ENCODE data around the gene PPT2. TPM values are rescaled to one million over a fixed set of nuclear protein-coding genes. Genes with fewer than 3 reads are reported as not detected.

PPT2 gene
- total and polyA plus RNA-seq, 2 of the 13 experiments (the other 11 are each of a cell fraction or from before 2014, with no cell fraction given): 39.2 to 61.8 TPM

GRCh38 chr6:32177183-32177787 lies 23.3 kb downstream of the PPT2 start (continued):
- TF ChIP-seq, protein P1, sequence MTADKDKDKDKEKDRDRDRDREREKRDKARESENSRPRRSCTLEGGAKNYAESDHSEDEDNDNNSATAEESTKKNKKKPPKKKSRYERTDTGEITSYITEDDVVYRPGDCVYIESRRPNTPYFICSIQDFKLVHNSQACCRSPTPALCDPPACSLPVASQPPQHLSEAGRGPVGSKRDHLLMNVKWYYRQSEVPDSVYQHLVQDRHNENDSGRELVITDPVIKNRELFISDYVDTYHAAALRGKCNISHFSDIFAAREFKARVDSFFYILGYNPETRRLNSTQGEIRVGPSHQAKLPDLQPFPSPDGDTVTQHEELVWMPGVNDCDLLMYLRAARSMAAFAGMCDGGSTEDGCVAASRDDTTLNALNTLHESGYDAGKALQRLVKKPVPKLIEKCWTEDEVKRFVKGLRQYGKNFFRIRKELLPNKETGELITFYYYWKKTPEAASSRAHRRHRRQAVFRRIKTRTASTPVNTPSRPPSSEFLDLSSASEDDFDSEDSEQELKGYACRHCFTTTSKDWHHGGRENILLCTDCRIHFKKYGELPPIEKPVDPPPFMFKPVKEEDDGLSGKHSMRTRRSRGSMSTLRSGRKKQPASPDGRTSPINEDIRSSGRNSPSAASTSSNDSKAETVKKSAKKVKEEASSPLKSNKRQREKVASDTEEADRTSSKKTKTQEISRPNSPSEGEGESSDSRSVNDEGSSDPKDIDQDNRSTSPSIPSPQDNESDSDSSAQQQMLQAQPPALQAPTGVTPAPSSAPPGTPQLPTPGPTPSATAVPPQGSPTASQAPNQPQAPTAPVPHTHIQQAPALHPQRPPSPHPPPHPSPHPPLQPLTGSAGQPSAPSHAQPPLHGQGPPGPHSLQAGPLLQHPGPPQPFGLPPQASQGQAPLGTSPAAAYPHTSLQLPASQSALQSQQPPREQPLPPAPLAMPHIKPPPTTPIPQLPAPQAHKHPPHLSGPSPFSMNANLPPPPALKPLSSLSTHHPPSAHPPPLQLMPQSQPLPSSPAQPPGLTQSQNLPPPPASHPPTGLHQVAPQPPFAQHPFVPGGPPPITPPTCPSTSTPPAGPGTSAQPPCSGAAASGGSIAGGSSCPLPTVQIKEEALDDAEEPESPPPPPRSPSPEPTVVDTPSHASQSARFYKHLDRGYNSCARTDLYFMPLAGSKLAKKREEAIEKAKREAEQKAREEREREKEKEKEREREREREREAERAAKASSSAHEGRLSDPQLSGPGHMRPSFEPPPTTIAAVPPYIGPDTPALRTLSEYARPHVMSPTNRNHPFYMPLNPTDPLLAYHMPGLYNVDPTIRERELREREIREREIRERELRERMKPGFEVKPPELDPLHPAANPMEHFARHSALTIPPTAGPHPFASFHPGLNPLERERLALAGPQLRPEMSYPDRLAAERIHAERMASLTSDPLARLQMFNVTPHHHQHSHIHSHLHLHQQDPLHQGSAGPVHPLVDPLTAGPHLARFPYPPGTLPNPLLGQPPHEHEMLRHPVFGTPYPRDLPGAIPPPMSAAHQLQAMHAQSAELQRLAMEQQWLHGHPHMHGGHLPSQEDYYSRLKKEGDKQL (CRISPR knock-in tag; IDR thresholded peaks at IDR 0.05; ENCODE audit: low read depth): no peak
- TF ChIP-seq POLR2AphosphoS2 (IDR thresholded peaks at IDR 0.05; ENCODE audit: low read depth, low read length) (no peak), RARA (CRISPR knock-in tag; IDR thresholded peaks at IDR 0.05) (0 out of 2 replicates have a peak, but pooled peaks have one; percentile 33), ZNF282 (IDR thresholded peaks at IDR 0.05; ENCODE audit: partially characterized antibody) (no peak), HNF4G (IDR thresholded peaks at IDR 0.05; ENCODE audit: borderline replicate concordance, low read depth, low read length) (no peak), HNF4G (CRISPR knock-in tag; IDR thresholded peaks at IDR 0.05; ENCODE audit: borderline replicate concordance, low read depth) (no peak; the same call in 1 of the 2 replicates), RXRB (CRISPR knock-in tag; IDR thresholded peaks at IDR 0.05; ENCODE audit: borderline replicate concordance) (peak; percentile 30; the same call in 1 of the 2 replicates), KDM5B (CRISPR knock-in tag; IDR thresholded peaks at IDR 0.05; ENCODE audit: borderline replicate concordance) (peak; percentile 27; the same call in 1 of the 2 replicates), ZNF563 (CRISPR knock-in tag; IDR thresholded peaks at IDR 0.05) (peak; percentile 63), TBX2 (CRISPR knock-in tag; IDR thresholded peaks at IDR 0.05; ENCODE audit: borderline replicate concordance) (no peak), RBAK (CRISPR knock-in tag; IDR thresholded peaks at IDR 0.05) (no peak), MBD4 (IDR thresholded peaks at IDR 0.05; ENCODE audit: borderline replicate concordance, low read length) (no peak), FOXA3 (CRISPR knock-in tag; IDR thresholded peaks at IDR 0.05) (peak; percentile 4; the same call in 1 of the 2 replicates), SNAI1 (CRISPR knock-in tag; IDR thresholded peaks at IDR 0.05; ENCODE audit: borderline replicate concordance) (no peak), SUZ12 (IDR thresholded peaks at IDR 0.05; ENCODE audit: low read depth, low read length) (no peak), ZNF770 (CRISPR knock-in tag; IDR thresholded peaks at IDR 0.05) (no peak), ZNF136 (CRISPR knock-in tag; IDR thresholded peaks at IDR 0.05; ENCODE audit: low read depth) (no peak; the same call in 1 of the 2 replicates), ZNF546 (CRISPR knock-in tag; conservative IDR thresholded peaks at IDR 0.05) (no peak), ZNF749 (CRISPR knock-in tag; IDR thresholded peaks at IDR 0.05; ENCODE audit: borderline replicate concordance) (no peak), GLI4 (CRISPR knock-in tag; IDR thresholded peaks at IDR 0.05; ENCODE audit: borderline replicate concordance) (no peak)
- TF ChIP-seq, protein P2, sequence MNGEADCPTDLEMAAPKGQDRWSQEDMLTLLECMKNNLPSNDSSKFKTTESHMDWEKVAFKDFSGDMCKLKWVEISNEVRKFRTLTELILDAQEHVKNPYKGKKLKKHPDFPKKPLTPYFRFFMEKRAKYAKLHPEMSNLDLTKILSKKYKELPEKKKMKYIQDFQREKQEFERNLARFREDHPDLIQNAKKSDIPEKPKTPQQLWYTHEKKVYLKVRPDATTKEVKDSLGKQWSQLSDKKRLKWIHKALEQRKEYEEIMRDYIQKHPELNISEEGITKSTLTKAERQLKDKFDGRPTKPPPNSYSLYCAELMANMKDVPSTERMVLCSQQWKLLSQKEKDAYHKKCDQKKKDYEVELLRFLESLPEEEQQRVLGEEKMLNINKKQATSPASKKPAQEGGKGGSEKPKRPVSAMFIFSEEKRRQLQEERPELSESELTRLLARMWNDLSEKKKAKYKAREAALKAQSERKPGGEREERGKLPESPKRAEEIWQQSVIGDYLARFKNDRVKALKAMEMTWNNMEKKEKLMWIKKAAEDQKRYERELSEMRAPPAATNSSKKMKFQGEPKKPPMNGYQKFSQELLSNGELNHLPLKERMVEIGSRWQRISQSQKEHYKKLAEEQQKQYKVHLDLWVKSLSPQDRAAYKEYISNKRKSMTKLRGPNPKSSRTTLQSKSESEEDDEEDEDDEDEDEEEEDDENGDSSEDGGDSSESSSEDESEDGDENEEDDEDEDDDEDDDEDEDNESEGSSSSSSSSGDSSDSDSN (CRISPR knock-in tag; IDR thresholded peaks at IDR 0.05): no peak
